Activated CD4-positive, alpha-beta T cell treated with anti-CD3 and anti-CD28 coated beads for 24 hours (primary cell): Measurements from ENCODE around the gene SOX12.
"Not testable (repeated sequence)": the region's sequence is repeated elsewhere in the genome, so short reads cannot be mapped to it uniquely, and the experiment has no call there.

Source experiments
- DNase-seq, 2 donors: peaks; one replicate each; pipeline ENCODE4 v3.0.0-alpha.2; 2020; ENCODE audit warnings: low read depth in 2 of 2

Gene SOX12

DNA sequence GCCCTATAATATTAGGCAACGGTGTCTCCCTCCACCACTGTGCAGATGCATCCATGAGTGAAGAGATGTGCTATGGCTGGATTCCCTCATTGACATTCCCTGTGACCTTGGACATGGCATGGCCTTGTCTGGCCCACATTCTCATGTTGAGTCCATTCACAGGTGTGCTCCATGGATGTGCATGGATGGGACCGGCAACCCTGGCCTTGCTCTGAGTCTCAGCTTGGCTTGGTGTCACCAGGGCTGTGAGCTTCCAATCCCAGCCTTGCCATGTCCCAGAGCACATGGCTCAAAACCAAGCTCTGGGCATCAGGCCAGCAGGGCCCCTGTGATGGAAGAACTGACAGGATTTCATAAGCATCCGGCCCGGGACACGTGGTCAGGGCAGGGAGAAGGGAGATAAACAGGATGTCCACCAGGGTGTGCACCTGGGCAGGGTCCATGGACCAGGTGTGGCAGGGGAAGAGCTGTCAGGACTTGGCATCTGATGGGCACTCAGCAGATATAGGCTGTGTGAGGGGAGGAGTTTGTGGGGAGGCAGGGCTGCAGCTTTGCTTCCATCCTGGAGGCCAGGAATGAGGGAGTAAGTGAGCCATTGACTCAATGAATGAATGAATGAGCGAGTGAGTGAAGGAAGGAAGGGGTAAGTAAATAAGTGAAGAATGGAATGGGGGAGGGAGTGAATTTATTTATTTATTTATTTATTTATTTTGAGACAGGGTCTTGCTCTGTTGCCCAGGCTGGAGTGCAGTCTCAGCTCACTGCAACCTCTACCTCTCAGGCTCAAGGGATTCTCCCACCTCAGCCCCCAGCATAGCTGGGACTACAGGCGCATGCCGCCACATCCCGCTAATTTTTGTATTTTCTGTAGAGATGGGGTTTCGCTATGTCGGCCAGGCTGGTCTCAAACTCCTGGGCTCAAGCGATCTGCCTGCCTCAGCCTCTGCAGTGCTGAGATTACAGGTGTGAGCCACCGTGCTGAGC, 37.2 kb downstream of the SOX12 start:
- peak in 1 of 2 donors; percentile 32 for DNase-seq

DNA sequence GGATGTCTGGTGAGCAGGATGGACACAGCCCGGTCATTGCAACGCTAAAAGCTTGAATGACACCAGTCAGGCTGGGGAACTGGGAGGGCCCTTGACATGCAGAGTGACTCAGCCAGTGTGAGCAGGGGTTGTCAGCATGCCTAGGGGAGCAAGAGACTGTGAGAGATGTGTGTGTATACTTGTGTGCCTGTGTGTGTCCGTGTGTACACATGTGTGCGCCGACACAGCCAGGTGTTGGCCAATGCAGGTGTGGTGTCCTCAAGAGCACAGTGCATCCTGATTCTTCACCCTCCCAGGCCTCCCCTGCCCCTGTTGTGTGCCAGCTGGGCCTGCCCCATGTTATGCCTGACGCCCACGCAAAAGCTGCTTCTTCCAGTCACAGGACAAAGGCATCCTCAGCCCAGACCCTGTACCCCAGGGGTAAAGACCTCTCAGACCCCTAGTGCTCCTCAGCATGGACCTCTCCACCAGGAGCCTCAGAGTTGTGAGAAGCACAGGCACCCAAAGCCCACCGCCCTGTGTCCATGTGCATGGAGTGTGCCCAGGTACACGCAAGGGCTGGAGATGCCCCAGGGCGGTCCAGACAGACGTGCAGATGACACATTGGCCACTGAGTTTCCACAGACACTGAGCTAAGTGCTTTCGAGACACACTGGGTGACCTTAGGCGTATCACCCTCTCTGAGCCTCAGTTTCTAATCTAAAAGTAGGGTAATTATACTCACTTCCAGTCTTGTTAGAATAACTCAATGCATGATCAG, 38.1 kb downstream of the SOX12 start:
- DNase-seq = no peak

DNA sequence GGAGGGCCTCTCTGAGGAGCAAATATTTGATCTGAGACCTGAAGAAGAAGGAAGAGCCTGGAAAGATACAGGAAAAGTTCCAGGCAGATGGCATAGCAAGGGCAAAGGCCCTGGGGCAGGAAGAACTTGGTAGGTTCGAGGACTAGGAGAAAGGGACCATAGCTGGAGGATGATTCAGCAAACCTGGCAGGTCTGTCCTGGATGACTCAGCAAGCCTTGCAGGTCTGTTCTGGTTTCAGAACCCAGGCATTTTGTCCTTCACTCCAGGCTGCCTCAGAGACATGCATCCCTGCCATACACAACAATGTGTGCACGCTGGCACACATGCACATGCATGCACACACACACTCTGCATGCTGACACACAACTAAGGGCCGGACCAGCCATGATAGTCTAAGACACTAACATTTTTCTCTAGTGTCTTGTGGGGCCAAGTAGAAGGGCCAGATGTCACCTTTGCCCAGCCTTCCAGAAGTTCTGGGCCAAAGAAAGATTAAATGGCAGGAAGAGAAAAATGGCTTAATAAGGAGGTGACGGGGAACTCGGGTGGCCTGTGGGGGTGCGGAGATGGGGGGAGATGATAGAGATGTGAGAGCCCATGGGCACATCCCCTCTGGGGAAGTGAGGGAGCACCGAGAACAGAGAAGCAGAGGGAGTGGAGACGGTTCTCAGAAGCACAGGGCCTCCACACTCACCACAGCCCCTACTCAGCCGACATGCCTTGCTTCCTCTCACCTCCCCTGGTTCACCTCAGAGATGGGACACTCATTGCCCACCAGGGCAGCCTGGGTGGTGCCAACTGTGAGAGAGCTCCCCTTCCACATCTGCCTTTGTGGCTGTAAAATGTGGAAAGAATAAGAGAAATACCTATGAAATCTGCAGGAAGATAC, 39.8 kb downstream of the SOX12 start:
- DNase-seq = no peak

DNA sequence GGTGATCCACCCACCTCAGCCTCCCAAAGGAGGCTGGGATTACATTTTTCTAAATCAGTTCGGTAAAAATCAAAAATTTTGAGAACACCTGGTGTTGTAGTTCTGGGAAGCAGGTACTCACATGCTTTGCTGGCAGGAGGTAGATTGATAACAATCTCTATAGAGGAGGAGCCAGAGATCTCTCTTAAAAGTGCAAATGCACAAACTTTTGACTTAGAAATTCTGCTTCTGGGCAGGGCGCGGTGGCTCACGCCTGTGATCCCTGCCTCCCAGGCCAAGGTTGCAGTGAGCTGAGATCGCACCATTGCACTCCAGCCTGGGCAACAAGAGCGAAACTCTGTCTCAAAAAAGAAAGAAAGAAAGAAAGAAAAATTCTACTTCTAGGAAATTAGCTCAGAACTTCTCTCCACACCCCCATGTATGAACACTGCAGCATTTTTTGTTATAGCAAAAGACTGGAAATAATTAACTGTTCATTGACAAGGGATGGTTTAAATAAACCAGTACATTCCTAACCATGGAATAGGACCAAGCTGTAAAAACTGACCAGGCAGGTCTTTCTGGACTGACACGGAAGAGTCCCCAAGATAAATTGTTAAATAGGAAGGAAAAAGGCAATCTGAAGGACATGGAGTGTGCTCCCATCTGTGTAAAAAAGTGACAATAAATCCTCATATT, 40.8 kb downstream of the SOX12 start:
- no peak for DNase-seq

DNA sequence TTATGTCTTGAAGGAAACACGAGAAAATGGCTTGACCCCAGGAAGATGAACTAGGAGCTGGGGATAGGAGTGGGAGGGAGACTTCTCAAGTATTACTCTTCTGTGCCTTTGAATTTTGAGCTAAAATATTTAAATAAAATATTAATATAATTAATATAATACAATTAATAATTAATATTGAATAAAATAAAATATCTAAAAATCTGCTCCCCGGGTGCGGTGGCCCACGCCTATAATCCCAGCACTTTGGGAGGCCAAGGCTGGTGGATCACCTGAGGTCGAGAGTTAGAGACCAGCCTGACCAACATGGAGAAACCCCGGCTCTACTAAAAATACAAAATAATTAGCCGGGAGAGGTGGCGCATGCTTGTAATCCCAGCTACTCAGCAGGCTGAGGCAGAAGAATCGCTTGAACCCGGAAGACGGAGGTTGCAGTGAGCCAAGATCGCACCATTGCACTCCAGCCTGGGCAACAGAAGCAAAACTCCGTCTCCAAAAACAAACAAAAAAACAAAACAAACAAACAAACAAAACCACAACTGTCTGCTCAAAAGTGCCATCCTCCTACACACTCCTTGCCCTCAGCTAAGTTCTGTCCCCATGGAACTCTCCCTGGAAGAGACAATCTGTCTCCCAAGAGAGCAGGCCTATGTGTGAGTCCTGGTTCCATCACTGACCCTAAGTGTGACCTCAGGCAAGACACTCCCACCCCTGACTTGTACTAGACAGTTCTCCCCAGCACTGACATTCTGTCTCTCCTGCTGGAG, 41.5 kb downstream of the SOX12 start:
- no peak for DNase-seq

DNA sequence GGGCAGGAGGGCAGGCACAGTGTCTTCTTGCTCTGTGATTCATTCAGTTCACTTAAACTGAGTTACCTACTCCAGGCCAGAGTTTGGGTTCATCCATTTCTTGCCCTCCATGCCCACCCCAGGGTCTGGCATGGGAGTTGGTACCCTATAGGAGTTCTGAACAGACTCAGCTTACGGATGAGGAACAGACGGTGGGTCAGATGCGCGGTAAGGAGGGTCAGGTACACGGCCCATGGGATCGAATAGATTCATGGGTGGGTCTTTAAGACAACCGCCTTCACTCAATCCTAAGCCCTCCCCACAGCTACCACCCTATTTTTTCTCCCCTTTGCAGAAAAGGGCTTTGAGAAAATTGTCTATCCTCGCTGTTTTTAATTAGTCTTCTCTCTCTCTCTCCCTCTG, 42.1 kb downstream of the SOX12 start:
- no peak for DNase-seq

DNA sequence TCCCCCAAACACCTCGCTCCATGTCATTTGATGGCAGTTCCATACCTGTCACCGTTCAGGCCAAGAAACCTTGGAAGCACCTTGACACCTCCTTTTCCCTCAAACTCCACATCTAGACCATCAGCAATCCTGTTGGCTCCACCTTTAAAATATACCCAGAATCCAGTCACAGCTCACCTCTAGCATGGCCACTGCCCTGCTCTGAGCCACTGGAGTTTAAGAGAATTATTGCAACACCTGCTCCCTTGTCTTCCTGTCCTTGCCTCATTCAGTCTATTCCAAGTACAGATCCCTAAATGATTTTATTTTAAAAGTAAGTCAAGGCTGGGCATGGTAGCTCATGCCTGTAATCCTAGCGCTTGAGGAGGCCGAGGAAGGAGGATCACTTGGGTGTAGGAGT, 43.6 kb downstream of the SOX12 start:
- DNase-seq = no peak

DNA sequence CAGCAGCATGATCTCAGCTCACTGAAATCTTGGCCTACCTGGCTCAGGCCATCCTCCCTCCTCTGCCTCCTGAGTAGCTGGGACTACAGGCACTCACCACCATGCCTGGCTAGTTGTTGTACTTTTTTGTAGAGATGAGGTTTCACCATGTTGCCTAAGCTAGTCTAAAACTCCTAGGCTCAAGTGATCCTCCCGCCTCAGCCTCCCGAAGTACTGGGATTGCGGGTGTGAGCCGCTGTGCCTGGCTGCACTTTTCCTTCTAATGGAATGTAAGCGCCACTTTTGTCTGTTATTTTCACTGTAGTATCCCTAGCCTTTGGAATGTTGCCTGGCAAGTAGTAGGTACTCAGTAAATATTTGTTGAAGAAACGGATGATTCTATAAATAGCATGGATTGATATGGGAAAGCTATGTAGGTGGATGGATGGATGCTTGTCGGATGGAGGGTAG, 44.8 kb downstream of the SOX12 start:
- DNase-seq = no peak

DNA sequence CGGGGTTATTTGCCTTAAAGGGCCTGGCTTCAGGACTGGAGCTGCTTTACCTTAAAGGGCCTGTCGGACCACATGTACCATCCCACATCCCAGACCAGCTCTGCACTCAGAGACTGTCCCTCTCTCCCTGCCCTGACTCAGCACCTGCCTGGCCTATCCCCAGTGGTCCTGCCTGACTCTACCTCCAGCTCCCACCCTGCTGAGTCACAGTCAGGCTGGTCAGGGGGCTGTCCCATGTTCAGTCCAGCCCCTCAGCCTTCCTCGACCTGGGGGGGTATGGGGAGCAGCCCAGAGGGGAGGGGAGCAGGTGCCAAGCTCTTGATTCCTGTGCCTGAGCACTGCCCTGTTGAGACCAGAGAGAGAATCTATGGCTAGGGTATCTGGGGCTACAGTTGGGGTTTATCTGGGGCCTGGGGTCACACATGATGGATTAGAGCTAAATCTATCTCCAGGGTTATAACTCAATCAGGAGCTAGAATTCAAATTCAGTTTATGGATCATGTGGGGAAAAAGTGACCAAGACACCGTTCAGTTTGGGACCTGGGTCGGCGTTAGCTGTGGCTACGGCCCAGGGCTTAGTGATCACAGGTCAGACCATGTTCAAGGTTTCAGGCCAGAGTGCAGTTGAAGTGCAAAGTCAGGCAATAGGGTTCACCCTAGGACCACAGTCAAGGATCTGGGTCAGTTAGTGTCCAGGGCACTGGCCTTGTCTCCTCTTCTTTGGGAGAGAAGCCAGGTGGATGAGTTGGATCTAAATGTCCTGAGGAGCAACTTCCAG, 45.8 kb downstream of the SOX12 start:
- DNase-seq = no peak

DNA sequence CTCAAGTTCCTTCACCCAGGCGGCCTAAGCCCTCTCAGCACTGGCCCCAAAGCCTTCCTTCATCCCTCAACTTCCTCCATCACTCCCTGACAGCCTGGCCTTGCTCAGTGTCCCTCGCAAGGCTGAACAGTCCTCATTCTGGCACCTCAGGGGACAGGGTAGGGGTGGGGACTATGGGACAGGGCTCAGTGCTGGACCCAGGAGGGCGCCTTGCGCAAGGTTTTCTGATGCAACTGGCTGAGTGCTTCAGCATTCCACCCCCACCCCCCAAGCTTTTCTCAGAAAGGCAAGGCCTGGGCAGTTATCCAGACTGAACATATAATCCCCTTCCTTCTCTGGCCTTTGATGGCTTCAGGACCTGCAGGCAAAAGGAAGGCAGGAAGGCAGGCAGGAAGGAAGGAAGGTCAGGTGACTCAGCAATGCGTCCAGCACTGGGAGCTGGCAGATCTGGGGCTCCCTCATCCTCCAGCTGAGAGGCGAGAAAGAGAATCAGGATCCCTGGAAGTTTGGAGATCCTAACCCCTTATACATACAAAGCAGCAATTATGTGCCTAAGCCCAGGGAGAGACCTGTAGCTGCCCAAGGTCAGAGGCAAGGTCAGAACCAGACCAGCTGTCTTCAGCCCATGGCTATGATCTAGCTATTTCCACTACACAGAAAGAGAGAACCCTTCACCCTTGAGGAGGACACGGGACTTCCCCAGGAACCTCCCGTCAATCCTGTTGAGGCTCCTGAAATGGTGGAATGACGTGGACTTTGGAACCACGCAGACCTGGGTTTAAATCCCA, 46.6 kb downstream of the SOX12 start:
- no peak for DNase-seq

DNA sequence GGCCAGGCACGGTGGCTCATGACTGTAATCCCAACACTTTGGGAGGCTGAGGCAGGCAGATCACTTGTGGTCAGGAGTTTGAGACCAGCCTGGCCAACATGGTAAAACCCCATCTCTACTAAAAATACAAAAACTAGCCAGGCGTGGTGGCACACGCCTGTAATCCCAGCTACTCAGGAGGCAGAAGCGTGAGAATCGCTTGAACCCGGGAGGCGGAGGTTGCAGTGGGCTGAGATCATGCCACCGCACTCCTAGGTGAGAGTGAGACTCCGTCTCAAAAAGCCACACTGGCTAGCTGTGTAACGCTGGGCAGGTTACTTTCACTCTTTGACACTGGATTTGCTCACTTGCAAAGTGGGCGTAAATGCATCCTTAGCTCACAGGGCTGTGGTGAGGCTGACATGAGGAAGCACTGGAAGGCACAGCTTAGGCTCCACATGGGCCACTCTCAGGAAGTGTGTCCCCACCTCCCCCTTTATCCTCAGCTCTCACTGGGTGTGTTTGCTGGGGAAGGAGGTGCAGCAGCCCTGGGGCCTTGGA, 47.3 kb downstream of the SOX12 start:
- DNase-seq = not testable (repeated sequence)

DNA sequence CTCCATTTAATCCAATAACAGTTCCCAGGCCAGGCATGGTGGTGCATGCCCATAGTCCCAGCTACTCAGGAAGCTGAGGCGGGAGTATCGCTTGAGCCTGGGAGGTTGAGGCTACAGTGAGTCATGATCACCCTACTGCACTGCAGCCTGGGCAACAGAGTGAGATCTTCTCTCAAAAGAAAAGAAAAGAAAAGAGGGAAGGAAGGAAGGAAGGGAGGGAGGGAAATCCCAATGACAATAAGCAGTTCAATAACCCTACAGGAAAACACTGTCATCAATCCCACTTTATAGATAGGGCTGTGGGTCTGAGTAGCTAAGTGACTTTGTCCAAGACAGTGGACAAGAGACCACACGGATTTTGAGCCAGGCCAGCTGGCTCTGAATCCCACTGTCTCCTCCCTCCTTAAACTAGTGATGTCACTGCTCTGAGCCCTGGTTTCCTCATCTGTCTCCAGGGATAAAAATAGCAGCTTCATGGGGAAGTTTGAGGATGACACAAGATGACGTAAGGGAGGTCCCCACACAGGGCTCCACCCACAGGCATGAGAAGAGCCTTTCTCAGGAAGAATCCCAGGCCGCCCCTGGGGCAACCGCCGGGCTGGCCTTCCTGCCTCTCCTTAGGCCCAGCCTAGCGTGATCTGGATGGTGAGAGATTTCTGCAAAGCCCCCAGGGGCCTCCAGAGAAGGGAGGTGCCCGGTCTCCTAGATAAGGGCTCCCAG, 48.0 kb downstream of the SOX12 start:
- no peak for DNase-seq

DNA sequence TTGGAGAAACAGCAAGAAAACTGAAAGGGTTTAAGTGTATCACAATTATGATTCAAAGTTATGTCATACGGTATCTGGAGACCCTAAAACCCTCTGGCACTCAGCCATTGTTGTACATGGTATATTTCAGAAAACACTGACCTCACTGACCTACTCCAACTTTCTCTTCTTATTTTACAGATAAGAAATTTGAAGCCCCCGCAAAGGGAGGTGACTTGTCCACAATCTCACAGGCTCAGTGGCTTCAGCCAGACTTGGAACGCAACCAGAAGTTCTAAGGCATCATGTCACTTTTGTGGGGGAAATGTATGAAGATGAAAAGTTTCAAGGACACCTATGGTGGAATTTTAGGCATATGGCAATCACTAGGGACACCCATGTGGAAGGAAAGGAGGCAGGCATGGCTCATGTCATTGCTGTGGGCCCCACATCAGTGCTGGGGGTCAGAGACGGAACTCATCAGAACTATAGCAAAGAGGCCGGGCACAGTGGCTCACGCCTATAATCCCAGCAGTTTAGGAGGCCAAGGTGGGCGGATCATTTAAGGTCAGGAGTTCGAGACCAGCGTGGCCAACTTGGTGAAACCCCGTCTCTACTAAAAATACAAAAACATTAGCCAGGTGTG, 50.0 kb downstream of the SOX12 start:
- DNase-seq = no peak

DNA sequence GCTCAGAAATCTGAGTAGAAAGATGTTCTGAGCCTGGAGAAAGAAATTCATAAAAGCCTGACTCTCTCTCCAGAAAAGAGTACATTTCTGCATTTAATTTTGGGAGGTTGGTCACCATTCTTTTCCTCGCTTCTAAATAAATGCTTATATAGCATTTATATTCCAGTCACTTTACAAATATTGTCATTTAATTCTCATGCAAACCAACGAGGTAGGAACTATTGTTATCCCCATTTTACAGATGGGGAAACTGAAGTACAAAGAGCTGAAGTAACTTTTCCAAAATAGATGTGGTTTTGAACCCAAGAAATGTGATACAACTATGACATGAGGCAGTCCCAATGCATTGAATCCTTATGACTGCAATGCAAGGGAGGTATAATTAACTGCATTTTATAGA, 50.7 kb downstream of the SOX12 start:
- DNase-seq = no peak

DNA sequence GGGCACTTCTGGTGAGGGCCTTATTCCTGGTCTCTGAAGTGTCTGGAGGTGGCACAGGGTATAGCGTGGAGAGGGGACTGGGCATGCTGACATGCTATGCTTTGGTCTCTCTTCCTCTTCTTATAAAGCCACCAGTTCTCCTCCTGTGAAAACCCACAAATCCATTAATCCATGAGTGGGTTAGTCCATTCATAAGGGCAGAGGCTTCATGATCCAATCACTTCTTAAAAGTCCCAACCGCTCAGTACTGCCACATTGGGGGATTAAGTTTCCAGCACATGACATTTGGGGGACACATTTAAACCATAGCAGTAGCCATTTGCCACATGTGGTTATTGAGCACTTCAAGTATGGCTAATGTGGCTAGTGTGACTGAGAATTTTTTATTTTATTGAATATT, 51.4 kb downstream of the SOX12 start:
- DNase-seq = no peak

DNA sequence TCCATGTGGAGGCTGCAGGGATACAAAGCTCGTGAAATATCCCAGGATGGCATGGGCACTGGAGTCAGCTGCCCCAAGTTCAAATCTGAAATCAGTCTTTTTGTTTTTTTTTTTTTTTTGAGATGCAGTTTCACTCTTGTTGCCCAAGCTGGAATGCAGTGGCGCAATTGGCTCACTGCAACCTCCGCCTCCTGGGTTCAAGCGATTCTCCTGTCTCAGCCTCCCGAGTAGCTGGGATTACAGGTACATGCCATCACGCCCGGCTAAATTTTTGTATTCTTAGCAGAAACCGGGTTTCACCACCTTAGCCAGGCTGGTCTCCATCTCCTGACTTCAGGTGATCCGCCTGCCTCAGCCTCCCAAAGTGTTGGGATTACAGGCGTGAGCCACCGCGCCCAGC, 52.2 kb downstream of the SOX12 start:
- not testable (repeated sequence) for DNase-seq

DNA sequence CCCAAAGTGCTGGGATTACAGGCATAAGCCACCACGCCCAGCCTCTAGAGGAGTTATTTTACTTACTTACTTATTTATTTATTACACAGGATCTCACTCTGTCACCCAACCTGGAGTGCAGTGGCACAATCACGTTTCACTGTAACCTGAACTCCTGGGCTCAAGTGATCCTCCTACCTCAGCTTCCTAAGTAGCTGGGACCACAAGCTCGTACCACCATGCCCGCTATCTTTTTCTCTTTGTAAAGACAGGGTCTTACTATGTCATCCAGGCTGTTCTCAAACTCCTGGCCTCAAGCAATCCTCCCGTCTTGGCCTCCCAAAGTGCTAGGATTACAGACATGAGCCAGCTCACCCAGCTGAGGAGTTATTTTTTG, 53.6 kb downstream of the SOX12 start:
- DNase-seq = no peak
